Liver (tissue), 3 donors: ENCODE measurements around the gene LMTK3.

ENCODE experiments used
- CTCF ChIP-seq: fragments of 150-350 bp; IDR thresholded peaks from 2 replicates; pipeline ENCODE4 v1.5.1; 2017; ENCODE audit warnings: improper control_type of control experiment, low read depth, low read length; ENCODE audit not compliant: missing input control
- FOXA1 ChIP-seq: IDR thresholded peaks from 2 replicates; pipeline ENCODE4 v1.6.1; 2016; ENCODE audit warnings: antibody characterized with exemption
- REST ChIP-seq: IDR thresholded peaks from 2 replicates; pipeline ENCODE4 v1.6.1; 2016; ENCODE audit warnings: antibody characterized with exemption, mild to moderate bottlenecking
- TAF1 ChIP-seq: conservative IDR thresholded peaks from 2 replicates; pipeline ENCODE4 v1.6.1; 2016; ENCODE audit warnings: antibody characterized with exemption, mild to moderate bottlenecking
- donor health status: healthy.
- donor health status: healthy.

GRCh38 chr19:48530066-48530720, 18.6 kb upstream of the LMTK3 start:
- no peak for TF ChIP-seq FOXA1
- no peak for TF ChIP-seq REST
- no peak for TF ChIP-seq CTCF
- no peak for TF ChIP-seq TAF1
